HFF-Myc (cell line): ENCODE data around the gene CASTOR1.

ENCODE experiments used
- DNase-seq: peaks from one replicate; pipeline ENCODE4 v3.0.0-alpha.2; 2011; ENCODE audit warnings: low read depth; ENCODE audit errors: extremely low read depth
- H3K4me3 ChIP-seq: replicated peaks from 2 replicates; pipeline ENCODE4 v1.5.1; 2011; ENCODE audit warnings: low read depth, mild to moderate bottlenecking, control low read depth, low read length
- TF ChIP-seq, protein P1 (sequence below): IDR thresholded peaks from 2 replicates; pipeline ENCODE4 v1.5.1; 2012; ENCODE audit warnings: mild to moderate bottlenecking, low read depth, low read length, control low read depth; ENCODE audit errors: missing control alignments

The CASTOR1 gene

GRCh38 chr22:30312053-30312452 lies 22.7 kb upstream of the CASTOR1 start:
- no peak for DNase-seq
- TF ChIP-seq, protein P1, sequence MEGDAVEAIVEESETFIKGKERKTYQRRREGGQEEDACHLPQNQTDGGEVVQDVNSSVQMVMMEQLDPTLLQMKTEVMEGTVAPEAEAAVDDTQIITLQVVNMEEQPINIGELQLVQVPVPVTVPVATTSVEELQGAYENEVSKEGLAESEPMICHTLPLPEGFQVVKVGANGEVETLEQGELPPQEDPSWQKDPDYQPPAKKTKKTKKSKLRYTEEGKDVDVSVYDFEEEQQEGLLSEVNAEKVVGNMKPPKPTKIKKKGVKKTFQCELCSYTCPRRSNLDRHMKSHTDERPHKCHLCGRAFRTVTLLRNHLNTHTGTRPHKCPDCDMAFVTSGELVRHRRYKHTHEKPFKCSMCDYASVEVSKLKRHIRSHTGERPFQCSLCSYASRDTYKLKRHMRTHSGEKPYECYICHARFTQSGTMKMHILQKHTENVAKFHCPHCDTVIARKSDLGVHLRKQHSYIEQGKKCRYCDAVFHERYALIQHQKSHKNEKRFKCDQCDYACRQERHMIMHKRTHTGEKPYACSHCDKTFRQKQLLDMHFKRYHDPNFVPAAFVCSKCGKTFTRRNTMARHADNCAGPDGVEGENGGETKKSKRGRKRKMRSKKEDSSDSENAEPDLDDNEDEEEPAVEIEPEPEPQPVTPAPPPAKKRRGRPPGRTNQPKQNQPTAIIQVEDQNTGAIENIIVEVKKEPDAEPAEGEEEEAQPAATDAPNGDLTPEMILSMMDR = no peak
- no peak overlapping the region for H3K4me3 ChIP-seq

DNA sequence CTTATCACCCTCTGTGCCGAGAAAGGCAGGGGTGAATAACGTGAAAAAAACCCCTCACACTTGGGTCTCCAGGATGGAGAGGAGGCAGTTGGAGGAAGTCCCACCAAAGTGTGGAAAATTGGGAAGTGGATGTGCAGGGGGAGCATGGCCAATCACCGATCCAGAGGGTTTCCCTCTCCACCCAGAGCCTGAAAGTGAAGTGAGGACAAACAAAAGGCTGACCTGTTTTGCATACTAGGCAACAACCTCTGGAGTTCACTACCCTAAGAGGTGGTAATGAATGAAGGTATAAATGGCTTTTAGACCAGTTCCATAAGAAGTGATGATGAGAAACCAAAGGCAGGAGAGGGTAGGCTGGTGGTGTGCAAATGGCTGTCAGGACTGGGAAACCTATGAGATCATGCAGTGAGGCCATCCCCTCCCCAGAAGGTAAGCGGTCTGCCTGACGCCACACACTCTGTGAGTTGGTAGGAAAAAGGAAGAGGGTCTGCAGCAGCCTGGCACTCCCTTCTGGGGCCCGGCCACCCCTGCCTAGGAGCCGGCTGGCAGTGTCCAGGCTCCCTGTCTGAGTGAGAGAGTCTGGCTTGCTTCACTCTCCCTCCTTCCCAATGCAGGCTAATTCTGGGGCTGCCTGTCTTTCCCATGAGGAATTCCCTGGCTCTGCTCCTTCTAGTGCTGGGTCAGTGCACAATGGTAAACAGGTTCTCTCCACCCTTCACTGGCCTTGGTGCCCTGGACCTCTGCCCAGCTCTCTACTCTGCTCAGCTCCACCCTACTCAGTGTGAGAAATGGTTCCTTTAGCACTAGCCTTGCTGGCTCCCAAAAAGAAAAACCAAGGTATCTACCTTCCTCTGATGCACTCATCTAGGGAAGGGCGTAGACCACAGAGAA lies 21.8 kb upstream of the CASTOR1 start:
- TF ChIP-seq, protein P1 = no peak
- H3K4me3 ChIP-seq = no peak overlapping the region
- DNase-seq = no peak

DNA sequence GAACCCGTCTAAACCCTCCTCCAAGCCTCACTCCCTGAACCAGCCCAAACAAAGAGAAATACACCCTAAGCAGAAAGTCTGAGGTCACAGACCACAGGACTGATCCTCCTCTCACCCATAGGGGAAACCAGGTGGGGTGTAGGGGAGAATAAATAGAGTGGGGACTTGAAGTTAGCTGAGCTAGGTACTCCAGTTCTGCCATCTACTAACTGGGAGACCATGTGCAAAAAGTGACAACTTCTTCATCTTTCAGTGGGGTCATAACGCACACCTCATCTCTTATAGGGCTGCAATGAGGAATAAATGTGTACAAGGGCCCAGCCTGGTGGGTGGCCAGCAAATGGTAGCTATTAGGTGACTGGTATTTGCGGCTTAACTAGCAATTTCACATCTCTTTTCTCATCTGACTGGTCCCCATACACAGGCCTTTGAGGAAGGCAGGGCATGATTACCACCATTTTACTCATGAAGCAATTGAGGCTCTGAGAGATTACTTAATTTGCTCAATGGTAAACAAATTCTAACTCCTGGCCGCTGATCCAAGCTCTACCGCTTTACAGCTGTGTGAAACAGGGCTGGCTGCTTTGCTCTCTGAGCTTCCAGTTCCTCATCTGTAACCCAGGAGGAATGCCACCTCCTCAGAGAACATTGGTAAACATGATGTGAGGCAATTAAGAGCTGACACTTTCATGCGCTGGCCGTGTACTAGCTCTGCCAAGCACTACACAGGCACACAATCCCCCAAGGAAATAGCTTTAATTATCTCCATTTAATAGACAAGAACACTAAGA lies 20.8 kb upstream of the CASTOR1 start:
- DNase-seq = no peak
- TF ChIP-seq, protein P1 = no peak
- no peak overlapping the region for H3K4me3 ChIP-seq

- no peak overlapping the region for H3K4me3 ChIP-seq
- TF ChIP-seq, protein P1 = no peak
- no peak for DNase-seq
These were observed 19.4 kb upstream of the CASTOR1 start for GRCh38 chr22:30308518-30309230.

GRCh38 chr22:30308093-30308492 lies 18.8 kb upstream of the CASTOR1 start:
- no peak overlapping the region for H3K4me3 ChIP-seq
- DNase-seq = no peak
- TF ChIP-seq, protein P1 = no peak

- no peak overlapping the region for H3K4me3 ChIP-seq
- DNase-seq = no peak
- TF ChIP-seq, protein P1 = no peak
These were observed 17.8 kb upstream of the CASTOR1 start for GRCh38 chr22:30307041-30307574.
